ENCODE data around the gene CSHL1. TPM values are rescaled to one million over a fixed set of nuclear protein-coding genes. Genes with fewer than 3 reads are reported as not detected.
"Not testable (repeated sequence)": the region's sequence is repeated elsewhere in the genome, so short reads cannot be mapped to it uniquely, and the experiment has no call there.

CSHL1 gene
- total RNA-seq, 1 donor from 2014 or later = not detected

DNA sequence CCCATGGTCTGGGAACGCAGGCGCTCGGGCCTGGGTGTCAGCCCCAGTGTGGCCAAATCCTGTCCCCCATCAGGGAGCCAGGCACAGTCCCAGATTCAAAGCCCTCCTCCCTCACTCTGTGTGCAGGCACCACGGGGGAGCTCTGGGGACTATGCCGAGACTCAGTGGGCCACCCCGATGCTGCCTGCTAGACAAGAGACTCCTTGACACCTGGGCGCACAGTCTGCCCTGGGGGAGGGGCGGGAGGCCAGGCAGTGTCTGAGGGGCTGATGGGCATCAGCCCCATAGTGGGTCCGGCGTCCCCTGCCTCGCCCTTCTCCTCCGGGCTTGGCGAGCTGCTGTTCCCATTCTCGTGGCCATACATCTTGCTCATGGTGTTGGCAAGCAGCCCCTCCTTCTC lies 29.5 kb upstream of the CSHL1 start:
- no peak for DNase-seq (ENCODE audit: low spot score)

DNA sequence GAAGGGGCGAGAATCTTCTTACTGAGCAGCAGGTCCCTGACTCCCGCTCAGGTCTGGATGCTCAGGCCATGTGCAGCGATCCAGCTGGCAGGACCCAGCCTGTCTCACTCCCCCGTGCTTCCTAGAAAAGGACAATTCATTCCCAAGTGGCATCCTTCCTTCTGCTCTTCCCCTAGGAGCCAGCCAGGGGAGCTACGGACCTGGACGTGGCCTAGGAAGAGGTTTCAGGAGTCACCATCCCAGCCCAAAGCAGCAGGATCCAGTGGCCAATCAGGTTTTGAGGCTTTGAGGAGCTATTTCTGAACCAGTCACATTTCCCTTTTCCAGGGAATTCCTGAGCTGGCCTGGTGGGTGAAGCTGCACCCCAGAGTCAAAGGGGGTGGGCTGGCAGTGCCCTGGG lies 28.8 kb upstream of the CSHL1 start:
- no peak for DNase-seq (ENCODE audit: low spot score)

- DNase-seq (ENCODE audit: low spot score) = no peak
These were observed 28.3 kb upstream of the CSHL1 start for GRCh38 chr17:63939401-63939800.

DNA sequence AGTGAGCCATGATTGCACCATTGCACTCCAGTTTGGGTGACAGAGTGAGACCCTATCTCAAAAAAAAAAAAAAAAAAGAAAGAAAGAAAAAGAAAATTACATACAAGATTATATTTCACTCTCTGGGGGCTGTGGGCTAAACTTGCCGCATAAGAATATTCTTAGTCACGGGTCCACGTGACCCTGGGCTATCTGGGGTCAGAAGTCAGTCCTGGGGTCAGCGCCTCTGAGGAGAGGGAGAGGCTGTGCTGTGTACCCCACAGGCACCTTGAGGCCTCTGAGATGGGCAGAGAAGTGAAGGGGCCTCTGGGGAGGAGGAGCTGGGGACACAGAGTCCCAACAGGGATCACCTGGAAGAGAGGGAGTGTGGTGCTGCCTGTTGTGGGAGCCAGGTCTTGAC lies 26.9 kb upstream of the CSHL1 start:
- DNase-seq (ENCODE audit: low spot score) = no peak

DNA sequence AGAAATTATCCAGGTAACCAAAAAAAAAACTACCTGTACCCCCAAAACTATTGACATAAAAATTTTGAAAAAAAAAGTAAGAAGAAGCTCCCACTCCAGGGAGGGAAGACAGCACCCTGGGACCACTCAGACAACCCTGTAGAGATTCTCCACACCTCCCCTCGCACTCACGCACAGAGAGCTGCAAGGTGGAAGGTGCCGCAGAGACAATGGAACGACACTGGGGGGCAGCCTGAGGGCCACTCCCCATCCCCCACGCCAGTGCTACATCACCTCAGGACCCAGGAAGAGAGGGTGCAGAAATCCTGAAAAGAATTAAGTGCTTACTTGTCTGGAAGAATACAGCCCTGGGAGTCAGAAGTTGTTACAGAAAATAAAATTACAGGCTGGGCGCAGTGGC lies 26.3 kb upstream of the CSHL1 start:
- no peak for DNase-seq (ENCODE audit: low spot score)

DNA sequence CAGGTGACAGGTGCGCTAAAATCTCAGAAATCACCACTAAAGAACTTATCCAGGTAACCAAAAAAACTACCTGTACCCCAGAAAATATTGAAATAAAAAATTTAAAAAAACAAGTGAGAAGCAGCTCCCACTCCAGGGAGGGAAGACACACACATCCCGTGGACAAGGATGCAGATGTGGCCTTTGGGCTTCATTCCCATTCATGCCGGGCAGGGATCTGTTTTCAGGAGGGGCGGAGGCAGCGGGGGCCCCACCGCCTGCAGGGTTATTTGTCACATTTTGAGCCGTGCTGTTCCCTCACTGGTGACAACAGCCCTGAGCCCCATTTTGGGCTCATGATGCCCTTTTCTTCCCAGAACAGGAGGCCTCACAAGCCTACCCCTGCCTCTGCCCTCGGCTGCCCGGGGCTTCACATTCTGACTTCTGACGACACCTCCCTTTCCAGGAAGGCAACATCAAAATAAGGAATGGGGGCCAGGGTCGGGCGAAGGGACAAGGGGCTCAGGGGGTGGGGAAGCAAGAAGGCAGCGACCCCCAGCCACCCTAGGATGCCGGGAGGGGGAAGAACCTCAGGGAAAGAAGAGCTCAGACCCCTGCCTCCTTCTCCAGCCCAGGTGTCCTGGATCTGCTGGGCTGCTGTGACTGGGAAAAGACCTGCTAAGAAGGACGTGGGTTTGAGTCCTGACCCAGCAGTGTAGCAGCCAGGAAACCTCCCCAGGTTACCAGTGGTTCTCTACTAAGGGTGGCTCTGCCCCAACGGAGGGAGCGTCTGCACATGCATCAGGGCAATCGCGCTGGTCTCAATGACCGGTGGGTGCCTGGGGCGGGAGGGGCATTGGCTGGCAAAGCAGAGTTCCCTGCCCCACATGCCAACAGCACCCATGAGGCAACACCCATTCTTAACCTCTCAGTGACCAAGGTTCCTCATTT lies 23.4 kb upstream of the CSHL1 start:
- no peak for DNase-seq (ENCODE audit: low spot score)

DNA sequence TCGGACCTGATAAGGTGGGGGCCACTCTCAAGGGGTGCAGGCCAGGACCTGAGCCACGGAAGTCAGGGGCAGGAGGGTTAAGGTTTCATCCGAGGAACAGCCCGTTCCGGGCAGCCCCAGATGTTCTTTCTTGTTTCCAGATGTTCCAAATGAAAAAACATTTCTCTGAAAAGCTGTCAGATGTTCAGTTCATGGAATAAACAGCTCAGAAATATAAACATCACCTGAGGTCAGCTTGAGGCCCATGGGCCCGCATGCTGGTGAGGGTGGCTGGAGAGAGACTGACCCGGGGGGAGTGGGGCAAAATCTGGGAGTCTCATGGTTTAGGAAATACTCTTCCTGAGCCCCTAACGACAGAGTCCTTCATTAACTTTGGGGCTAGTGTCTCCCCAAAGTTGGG lies 22.5 kb upstream of the CSHL1 start:
- no peak for DNase-seq (ENCODE audit: low spot score)

DNA sequence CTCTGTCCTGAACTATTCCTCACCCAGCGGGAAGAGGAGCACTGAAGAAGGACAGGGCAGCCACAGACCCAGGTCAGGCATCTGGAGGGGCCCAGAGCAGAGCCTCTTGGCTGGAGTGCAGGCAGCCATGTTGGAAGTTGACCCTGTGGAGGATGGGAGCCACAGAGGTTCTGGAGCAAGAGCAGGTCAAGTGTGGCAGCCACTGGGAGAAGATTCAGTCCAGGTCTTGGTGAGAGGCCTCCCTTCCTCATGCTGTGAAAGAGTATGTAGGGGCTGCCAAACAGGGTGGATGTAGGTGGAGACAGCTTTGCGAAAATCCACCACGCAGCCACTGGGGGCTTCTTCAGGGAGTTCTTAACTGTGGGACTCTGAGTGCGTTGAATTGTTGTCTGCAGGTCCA lies 21.7 kb upstream of the CSHL1 start:
- DNase-seq (ENCODE audit: low spot score) = no peak

GRCh38 chr17:63931981-63932561 lies 21.0 kb upstream of the CSHL1 start, which contains the start of gene CD79B:
Gene CD79B (minus strand): TSS chr17:63932331. CDS start chr17:63932261, 70 bp downstream.
- DNase-seq (ENCODE audit: low spot score) = no peak

GRCh38 chr17:63930951-63931575 lies 20.0 kb upstream of the CSHL1 start:
- peak; percentile 53 for DNase-seq (ENCODE audit: low spot score)

GRCh38 chr17:63929860-63930766 lies 19.1 kb upstream of the CSHL1 start:
- DNase-seq (ENCODE audit: low spot score) = peak; percentile 55

DNA sequence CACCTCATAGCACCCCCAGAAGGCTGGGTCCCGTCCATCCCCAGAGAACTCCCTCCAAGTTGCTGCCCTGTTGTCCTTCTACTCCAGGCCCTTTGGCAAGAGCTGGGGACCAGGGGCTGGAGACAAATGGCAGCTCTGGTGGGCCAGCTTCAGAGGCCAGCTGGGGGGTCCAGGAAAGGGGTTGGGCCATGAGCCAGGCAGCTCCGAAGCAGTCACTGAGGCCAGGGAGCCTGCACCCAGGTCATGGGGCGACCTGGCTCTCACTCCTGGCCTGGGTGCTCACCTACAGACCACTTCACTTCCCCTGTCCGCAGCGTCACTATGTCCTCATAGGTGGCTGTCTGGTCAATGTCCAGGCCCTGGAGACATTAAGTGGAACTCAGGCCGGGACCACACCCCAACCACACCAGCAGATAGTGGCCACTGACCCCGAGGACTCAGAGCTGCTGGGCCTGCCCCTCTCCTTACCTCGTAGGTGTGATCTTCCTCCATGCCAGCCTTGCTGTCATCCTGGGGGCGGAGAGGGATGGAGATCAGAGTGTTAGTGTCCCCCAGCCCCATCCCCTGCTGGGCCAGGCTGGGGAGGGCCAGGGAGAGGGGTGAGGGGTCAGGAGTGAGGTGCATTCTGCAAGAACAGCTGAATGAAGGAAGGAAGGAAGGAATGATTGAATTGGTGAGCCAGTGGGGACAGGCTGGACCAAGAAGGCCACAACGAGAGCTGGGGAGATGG lies 18.1 kb upstream of the CSHL1 start:
- DNase-seq (ENCODE audit: low spot score) = no peak

GRCh38 chr17:63928172-63928666 lies 17.2 kb upstream of the CSHL1 start:
- no peak for DNase-seq (ENCODE audit: low spot score)

GRCh38 chr17:63927464-63928171 lies 16.6 kb upstream of the CSHL1 start:
- no peak for DNase-seq (ENCODE audit: low spot score)

GRCh38 chr17:63926164-63926563 lies 15.1 kb upstream of the CSHL1 start:
- DNase-seq (ENCODE audit: low spot score) = no peak

GRCh38 chr17:63925615-63926014 lies 14.6 kb upstream of the CSHL1 start:
- DNase-seq (ENCODE audit: low spot score) = no peak

DNA sequence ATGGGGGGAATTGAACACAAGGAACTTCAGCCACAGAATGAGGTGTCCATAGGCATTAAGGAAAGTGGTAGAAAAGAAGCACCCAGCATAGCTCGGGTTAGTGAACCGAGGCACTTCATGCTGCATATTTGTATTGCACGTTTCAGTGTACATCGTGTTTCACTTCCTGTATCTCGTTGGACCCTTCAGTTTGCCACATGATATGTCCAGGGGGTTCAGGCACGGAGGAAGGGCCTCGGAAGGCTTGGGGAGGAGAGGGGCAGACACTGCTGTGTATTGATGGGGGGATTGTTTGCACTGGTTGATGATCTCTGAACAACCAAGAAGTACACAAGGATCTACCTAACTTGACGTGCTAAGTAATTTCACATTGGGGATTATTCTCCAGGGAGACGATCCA lies 11.3 kb upstream of the CSHL1 start:
- not testable (repeated sequence) for DNase-seq (ENCODE audit: low spot score)

DNA sequence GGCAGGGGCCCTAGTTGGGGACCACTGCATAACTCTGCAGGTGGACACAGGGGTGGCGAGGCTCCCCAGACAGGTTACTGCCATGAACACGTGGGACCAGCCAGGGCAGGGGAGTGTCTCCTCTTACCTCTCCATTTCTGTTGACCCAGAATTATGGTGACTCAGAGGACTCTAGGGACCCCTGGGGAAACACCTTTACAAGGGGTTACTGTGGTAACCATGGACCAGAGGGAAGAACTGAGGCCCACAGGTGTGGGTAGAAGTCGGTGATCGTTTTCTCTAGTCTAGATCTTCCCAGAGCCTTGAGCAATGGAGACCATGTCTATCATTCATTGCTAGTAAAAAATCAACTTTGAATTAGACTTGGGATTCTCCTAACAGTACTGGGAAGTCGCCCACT lies 9.7 kb upstream of the CSHL1 start:
- not testable (repeated sequence) for DNase-seq (ENCODE audit: low spot score)

DNA sequence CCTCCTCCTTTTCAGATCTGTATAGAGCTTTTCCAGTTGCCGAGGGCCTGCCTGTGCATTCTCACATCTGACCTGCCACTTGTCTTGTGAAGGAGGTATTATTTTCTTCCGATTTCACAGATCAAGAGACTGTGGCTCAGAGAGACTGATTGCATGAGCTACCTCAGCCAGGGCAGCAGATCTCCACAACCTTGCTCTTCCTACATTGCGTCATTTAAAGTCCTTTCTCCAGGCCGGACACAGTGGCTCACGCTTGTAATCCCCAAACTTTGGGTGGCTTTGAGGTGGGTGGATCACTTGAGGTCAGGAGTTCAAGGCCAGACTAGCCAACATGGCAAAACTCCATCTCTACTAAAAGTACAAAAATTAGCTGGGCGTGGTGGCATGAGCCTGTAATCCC lies 9.0 kb upstream of the CSHL1 start:
- DNase-seq (ENCODE audit: low spot score) = not testable (repeated sequence)

GRCh38 chr17:63919311-63919723 lies 8.3 kb upstream of the CSHL1 start:
- peak; percentile 65 for DNase-seq (ENCODE audit: low spot score)
